OCI-LY1 (cell line): Measurements from ENCODE around the gene PRPF19.

Experiments
- EZH2 ChIP-seq: fragments of 200-600 bp; sonication (generic), shearing (Covaris generic); IDR thresholded peaks from 2 replicates; pipeline ENCODE4 v1.8.0; 2017; ENCODE audit warnings: borderline replicate concordance, mixed run types, mild to moderate bottlenecking, antibody characterized with exemption, low read length, moderate library complexity, mixed read lengths
- TF ChIP-seq, protein P1 (sequence below): fragments of 200-600 bp; sonication (generic), shearing (Covaris generic); IDR thresholded peaks from 2 replicates; pipeline ENCODE4 v1.5.1; 2017; ENCODE audit warnings: mild to moderate bottlenecking, antibody characterized with exemption, low read length, moderate library complexity, mixed read lengths

DNA sequence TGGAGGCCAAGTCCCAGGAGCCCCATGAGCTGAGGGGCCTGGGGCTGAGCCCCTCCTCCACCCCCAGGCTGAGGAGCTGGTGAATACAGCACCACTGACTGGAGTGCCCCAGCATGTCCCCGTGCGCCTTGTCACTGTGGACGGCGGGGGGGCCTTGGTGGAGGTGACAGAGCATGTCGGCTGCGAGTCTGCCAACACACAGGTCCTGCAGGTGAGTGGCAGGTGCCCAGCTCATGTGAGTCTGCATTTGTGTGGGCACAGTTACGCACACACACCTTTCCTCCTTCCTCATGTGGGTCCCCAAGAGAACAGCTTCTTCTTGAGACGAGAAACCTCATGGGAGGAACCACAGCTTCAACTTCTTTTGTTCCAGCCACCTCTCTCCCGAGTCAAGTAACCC is 25.5 kb upstream of the PRPF19 start:
- TF ChIP-seq, protein P1, sequence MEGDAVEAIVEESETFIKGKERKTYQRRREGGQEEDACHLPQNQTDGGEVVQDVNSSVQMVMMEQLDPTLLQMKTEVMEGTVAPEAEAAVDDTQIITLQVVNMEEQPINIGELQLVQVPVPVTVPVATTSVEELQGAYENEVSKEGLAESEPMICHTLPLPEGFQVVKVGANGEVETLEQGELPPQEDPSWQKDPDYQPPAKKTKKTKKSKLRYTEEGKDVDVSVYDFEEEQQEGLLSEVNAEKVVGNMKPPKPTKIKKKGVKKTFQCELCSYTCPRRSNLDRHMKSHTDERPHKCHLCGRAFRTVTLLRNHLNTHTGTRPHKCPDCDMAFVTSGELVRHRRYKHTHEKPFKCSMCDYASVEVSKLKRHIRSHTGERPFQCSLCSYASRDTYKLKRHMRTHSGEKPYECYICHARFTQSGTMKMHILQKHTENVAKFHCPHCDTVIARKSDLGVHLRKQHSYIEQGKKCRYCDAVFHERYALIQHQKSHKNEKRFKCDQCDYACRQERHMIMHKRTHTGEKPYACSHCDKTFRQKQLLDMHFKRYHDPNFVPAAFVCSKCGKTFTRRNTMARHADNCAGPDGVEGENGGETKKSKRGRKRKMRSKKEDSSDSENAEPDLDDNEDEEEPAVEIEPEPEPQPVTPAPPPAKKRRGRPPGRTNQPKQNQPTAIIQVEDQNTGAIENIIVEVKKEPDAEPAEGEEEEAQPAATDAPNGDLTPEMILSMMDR: no peak
- TF ChIP-seq EZH2: no peak
